HCT116 (cell line): ENCODE measurements around the gene ARPC1A. TPM values are rescaled to one million over a fixed set of nuclear protein-coding genes. Genes with fewer than 3 reads are reported as not detected.
"Not testable (repeated sequence)": the region's sequence is repeated elsewhere in the genome, so short reads cannot be mapped to it uniquely, and the experiment has no call there.

ENCODE experiments used
- ATAC-seq: fragments of 200-7000 bp; cut with Tn5 transposase; 2 replicates; pipeline ENCODE4 v1.9.1; 2020; ENCODE audit warnings: mild to moderate bottlenecking, moderate library complexity
- BruUV-seq: library from RNA; stranded (reverse); fragments of 400-500 nt; replicated peaks from 2 replicates; lab custom pipeline; 2021; lab: Mats Ljungman, UMichigan
- CTCF ChIA-PET: fragments of 300-600 bp; sonication (Branson Sonifier 250); formaldehyde crosslinking; loops from one replicate; lab custom pipeline; 2021; ENCODE audit warnings: antibody characterized with exemption; lab: Charles Lee
- POLR2A ChIA-PET: fragments of 300-600, 350-600 bp; sonication (Branson Sonifier 250); formaldehyde crosslinking; loops from one replicate; lab custom pipeline; 2021; ENCODE audit warnings: antibody characterized with exemption; lab: Charles Lee
- RAD21 ChIA-PET, 2 experiments: fragments of 300-600 bp; sonication (Branson Sonifier 250); formaldehyde crosslinking; loops; one replicate each; lab custom pipeline; 2023; ENCODE audit warnings: low total read pairs in 2 of 2; ENCODE audit not compliant: uncharacterized antibody in 2 of 2, unreplicated experiment in 2 of 2, low non-redundant PET in 1 of 2; lab: Charles Lee
- DNase-seq: peaks from one replicate; pipeline ENCODE4 v3.0.0-alpha.2; 2010; ENCODE audit warnings: low read depth, low spot score
- H2AFZ ChIP-seq: fragments of 200-600 bp; shearing (Covaris generic), sonication (generic); 2 replicates; pipeline ENCODE4 v1.6.1; 2017; ENCODE audit warnings: low read depth, mixed run types, mixed read lengths, antibody characterized with exemption, low read length; ENCODE audit not compliant: poor library complexity, severe bottlenecking
- H3K27ac ChIP-seq: 2 replicates; pipeline ENCODE4 v1.5.1; 2012; ENCODE audit warnings: low read depth, low read length
- H3K27me3 ChIP-seq: fragments of 200-600 bp; sonication (generic); 2 replicates; pipeline ENCODE4 v1.6.1; 2016; ENCODE audit warnings: mixed run types, low read length, mixed read lengths; ENCODE audit not compliant: insufficient read depth
- H3K36me3 ChIP-seq, 2 experiments: fragments of 200-500 bp in 1 of 2; fragments of 200-600 bp in 1 of 2; sonication (Bioruptor generic) in 1 of 2; sonication (generic) in 1 of 2; 2 replicates each; pipeline versions ENCODE4 v1.5.1 to v1.6.1; 2014 to 2016; ENCODE audit warnings: low read length in 2 of 2, inconsistent platforms in 1 of 2, mixed read lengths in 1 of 2, mixed run types in 1 of 2; ENCODE audit not compliant: insufficient read depth in 2 of 2, control insufficient read depth in 1 of 2
- H3K4me1 ChIP-seq, 2 experiments: fragments of 200-600 bp in 1 of 2; sonication (generic) in 1 of 2; 2 replicates each; pipeline versions ENCODE4 v1.5.1 to v1.6.1; 2012 to 2017; ENCODE audit warnings: low read length in 2 of 2, inconsistent platforms in 1 of 2, mild to moderate bottlenecking in 1 of 2, mixed read lengths in 1 of 2, mixed run types in 1 of 2, moderate library complexity in 1 of 2; ENCODE audit not compliant: insufficient read depth in 2 of 2, control insufficient read depth in 1 of 2
- H3K4me2 ChIP-seq: fragments of 200-600 bp; sonication (generic); 2 replicates; pipeline ENCODE4 v1.6.1; 2017; ENCODE audit warnings: mixed run types, low read length, mixed read lengths
- H3K4me3 ChIP-seq, 2 experiments: fragments of 200-600 bp in 1 of 2; sonication (generic) in 1 of 2; replicated peaks in 1 of 2; 2 replicates each; pipeline ENCODE4 v1.5.1; 2011 to 2016; ENCODE audit warnings: low read length in 2 of 2, control low read depth in 1 of 2, low read depth in 1 of 2, mild to moderate bottlenecking in 1 of 2, mixed read lengths in 1 of 2, mixed run types in 1 of 2
- H3K79me2 ChIP-seq: fragments of 200-600 bp; sonication (generic); 2 replicates; pipeline ENCODE4 v1.6.1; 2017; ENCODE audit warnings: mild to moderate bottlenecking, mixed run types, low read length, moderate library complexity, mixed read lengths; ENCODE audit not compliant: insufficient read depth
- H3K9ac ChIP-seq: fragments of 200-600 bp; sonication (generic); 2 replicates; pipeline ENCODE4 v1.6.1; 2016; ENCODE audit warnings: low read length, mixed read lengths
- H3K9me2 ChIP-seq: fragments of 200-600 bp; sonication (generic), shearing (Covaris generic); 2 replicates; pipeline ENCODE4 v1.6.1; 2017; ENCODE audit warnings: mixed run types, mild to moderate bottlenecking, moderate library complexity; ENCODE audit not compliant: insufficient read depth
- H3K9me3 ChIP-seq, 2 experiments: fragments of 200-500 bp in 1 of 2; fragments of 200-600 bp in 1 of 2; sonication (Bioruptor generic) in 1 of 2; sonication (generic) in 1 of 2; 2 replicates each; pipeline ENCODE4 v1.6.1; 2014 to 2017; ENCODE audit warnings: low read length in 2 of 2, mixed read lengths in 2 of 2, inconsistent platforms in 1 of 2, low read depth in 1 of 2, mild to moderate bottlenecking in 1 of 2, mixed run types in 1 of 2, moderate library complexity in 1 of 2; ENCODE audit not compliant: control insufficient read depth in 1 of 2, insufficient read depth in 1 of 2
- H4K20me1 ChIP-seq: fragments of 200-600 bp; sonication (generic), shearing (Covaris generic); 2 replicates; pipeline ENCODE4 v1.6.1; 2017; ENCODE audit warnings: mixed run types, mild to moderate bottlenecking, moderate library complexity; ENCODE audit not compliant: insufficient read depth
- CBX3 ChIP-seq: IDR thresholded peaks from 2 replicates; pipeline ENCODE4 v1.6.1; 2012; ENCODE audit warnings: low read depth
- CEBPB ChIP-seq: IDR thresholded peaks from 2 replicates; pipeline ENCODE4 v1.6.1; 2012; ENCODE audit warnings: low read depth
- EGR1 ChIP-seq: IDR thresholded peaks from 2 replicates; pipeline ENCODE4 v1.6.1; 2012; ENCODE audit warnings: low read depth
- EZH2phosphoT487 ChIP-seq: fragments of 200-600 bp; IDR thresholded peaks from 2 replicates; pipeline ENCODE4 v1.6.1; 2018; ENCODE audit warnings: antibody characterized with exemption, borderline replicate concordance
- FOSL1 ChIP-seq: IDR thresholded peaks from 2 replicates; pipeline ENCODE4 v1.6.1; 2012; ENCODE audit warnings: low read depth
- MAX ChIP-seq: IDR thresholded peaks from 2 replicates; pipeline ENCODE4 v1.6.1; 2012
- POLR2AphosphoS5 ChIP-seq: IDR thresholded peaks from 2 replicates; pipeline ENCODE4 v1.6.1; 2011; ENCODE audit warnings: mild to moderate bottlenecking, low read depth, low read length, moderate library complexity
- RAD21 ChIP-seq: IDR thresholded peaks from 2 replicates; pipeline ENCODE4 v1.6.1; 2012; ENCODE audit warnings: low read depth, mild to moderate bottlenecking
- SIN3A ChIP-seq: IDR thresholded peaks from 2 replicates; pipeline ENCODE4 v1.6.1; 2012; ENCODE audit warnings: low read depth
- SP1 ChIP-seq: IDR thresholded peaks from 2 replicates; pipeline ENCODE4 v1.6.1; 2012; ENCODE audit warnings: low read depth
- YY1 ChIP-seq: IDR thresholded peaks from 2 replicates; pipeline ENCODE4 v1.6.1; 2011; ENCODE audit warnings: low read length, low read depth, moderate library complexity, mild to moderate bottlenecking; ENCODE audit not compliant: insufficient replicate concordance; ENCODE audit errors: extremely low read depth
- intact Hi-C: fragments of 100-400 bp; cut with micrococcal nuclease; formaldehyde crosslinking; loops from 2 replicates; pipeline ENCODE4 v1.10.0; 2022
- total RNA-seq: library from RNA; stranded (reverse); gene quantifications from one replicate; pipeline ENCODE4 v1.2.1, GENCODE V29; 2021; ENCODE audit not compliant: unreplicated experiment

Gene ARPC1A
- total RNA-seq, 1 experiment from 2014 or later = 250 TPM

- peak; percentile 30 for ATAC-seq
- peak overlapping the region; percentile 20; the same call in 1 of the 2 replicates for H3K27ac ChIP-seq
Measured at GRCh38 chr7:99330314-99330961, 4.7 kb downstream of the ARPC1A start.

DNA sequence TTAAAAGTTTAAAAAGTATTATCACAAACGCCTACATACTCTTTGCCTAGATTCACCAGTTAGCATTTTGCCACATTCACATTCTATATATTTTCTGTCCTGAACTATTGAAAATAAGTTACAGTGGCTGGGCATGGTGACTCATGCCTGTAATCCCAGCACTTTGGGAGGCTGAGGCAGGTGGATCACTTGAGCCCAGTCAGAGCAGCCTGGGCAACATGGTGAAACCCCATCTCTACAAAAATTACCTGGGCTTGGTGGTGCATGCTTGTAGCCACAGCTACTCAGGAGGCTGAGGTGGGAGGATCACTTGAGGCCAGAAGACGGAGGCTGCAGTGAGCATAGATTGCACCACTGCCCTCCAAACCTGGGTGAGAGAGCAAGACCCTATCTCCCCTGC, 5.3 kb downstream of the ARPC1A start:
- no peak for TF ChIP-seq SP1
- TF ChIP-seq MAX = 0 out of 2 replicates have a peak, but pooled peaks have one; percentile 2
- no peak for TF ChIP-seq EZH2phosphoT487
- no peak for TF ChIP-seq POLR2AphosphoS5
- H3K4me1 ChIP-seq = peaks cover 23 to 43% of the 10 kb centered on the region in 2 experiments
- peaks cover 7 to 13% of the 10 kb centered on the region in 2 experiments; a peak in 3 of 4 replicates for H3K36me3 ChIP-seq
- peak overlapping the region; percentile 3 to 29; a peak in 3 of 4 replicates for H3K4me3 ChIP-seq
- no peak for DNase-seq
- H2AFZ ChIP-seq = no peak overlapping the region
- peak overlapping the region; percentile 63 for H3K4me2 ChIP-seq
- peak overlapping the region; percentile 20; the same call in 1 of the 2 replicates for H3K27ac ChIP-seq
- 0 out of 2 replicates have a peak, but pooled peaks have one; percentile 35 for ATAC-seq
- no peaks in the 10 kb centered on the region for H3K9me3 ChIP-seq
- H3K27me3 ChIP-seq = no peaks in the 10 kb centered on the region
- ChIA-PET RAD21 (no interaction called here), CTCF (no interaction called here), POLR2A (no interaction called here)
- no TSS peak for BruUV-seq
- intact Hi-C loops = no loop called here
- no peaks in the 10 kb centered on the region for H3K9me2 ChIP-seq
- H3K79me2 ChIP-seq = peaks cover 87% of the 10 kb centered on the region
- peak overlapping the region; percentile 19; the same call in 1 of the 2 replicates for H3K9ac ChIP-seq
- no peaks in the 10 kb centered on the region for H4K20me1 ChIP-seq

More at GRCh38 chr7:99330314-99330961, 4.7 kb downstream of the ARPC1A start:
- H3K4me3 ChIP-seq = peak overlapping the region; percentile 3 to 29
- intact Hi-C loops, POLR2A ChIA-PET, H3K27me3 ChIP-seq, CTCF ChIA-PET, RAD21 ChIA-PET, H3K9me3 ChIP-seq, H4K20me1 ChIP-seq, H2AFZ ChIP-seq, H3K9me2 ChIP-seq, BruUV-seq: not testable (repeated sequence)
- peak overlapping the region; percentile 63 for H3K4me2 ChIP-seq
- peak overlapping the region; percentile 37 for H3K9ac ChIP-seq
- peak; percentile 81 for DNase-seq
- H3K4me1 ChIP-seq = peaks cover 23 to 43% of the 10 kb centered on the region in 2 experiments
- H3K79me2 ChIP-seq = peaks cover 90% of the 10 kb centered on the region
- peaks cover 5 to 13% of the 10 kb centered on the region in 2 experiments; a peak in 2 of 4 replicates for H3K36me3 ChIP-seq
- TF ChIP-seq MAX = peak; percentile 34; the same call in 1 of the 2 replicates
- peak; percentile 3; the same call in 1 of the 2 replicates for TF ChIP-seq RAD21
- TF ChIP-seq SIN3A = peak; percentile 45; the same call in 1 of the 2 replicates
- peak; percentile 95 for TF ChIP-seq CEBPB
- TF ChIP-seq YY1 = peak; percentile 20
- TF ChIP-seq CBX3 = peak; percentile 42; the same call in 1 of the 2 replicates
- TF ChIP-seq EGR1 = peak; percentile 81
- peak; percentile 83 for TF ChIP-seq SP1
- TF ChIP-seq FOSL1 = peak; percentile 79
